Liver (tissue), 2 donors: ENCODE results near the gene NDFIP1.

Source experiments
- YY1 ChIP-seq: IDR thresholded peaks from 2 replicates; pipeline ENCODE4 v1.6.1; 2016; ENCODE audit warnings: antibody characterized with exemption, mild to moderate bottlenecking
- TF ChIP-seq, protein P1 (sequence below): fragments of 150-350 bp; IDR thresholded peaks from 2 replicates; pipeline ENCODE4 v1.5.1; 2017; ENCODE audit warnings: improper control_type of control experiment, low read depth, low read length; ENCODE audit not compliant: missing input control
- donor health status: healthy.

DNA sequence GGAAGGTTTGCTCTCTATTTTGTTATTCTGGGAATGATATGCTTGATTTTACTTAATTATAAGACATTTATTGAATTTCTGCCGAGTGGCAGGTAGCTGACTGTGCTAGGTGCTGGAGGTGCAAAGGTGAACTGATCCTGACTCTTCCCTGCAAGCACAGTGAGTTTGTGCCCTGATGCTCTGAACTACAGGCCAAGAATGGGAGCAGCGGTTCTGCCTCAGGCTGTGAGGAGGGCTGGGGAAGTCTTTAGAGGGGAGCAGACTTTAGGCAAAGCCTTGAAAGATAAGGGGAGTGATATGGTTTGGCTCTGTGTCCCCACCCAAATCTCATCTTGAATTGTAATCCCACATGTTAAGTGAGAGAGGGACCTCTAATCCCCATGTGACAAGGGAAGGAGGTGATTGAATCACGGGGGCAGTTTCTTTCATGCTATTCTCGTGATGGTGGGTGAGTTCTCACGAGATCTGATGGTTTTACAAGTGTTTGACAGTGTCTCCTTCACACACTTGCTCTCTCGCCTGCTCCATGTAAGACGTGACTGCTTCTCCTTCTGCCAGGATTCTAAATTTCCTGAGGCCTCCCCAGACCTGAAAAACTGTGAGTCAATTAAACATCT lies 73.1 kb downstream of the NDFIP1 start:
- TF ChIP-seq YY1, result no peak
- TF ChIP-seq, protein P1, sequence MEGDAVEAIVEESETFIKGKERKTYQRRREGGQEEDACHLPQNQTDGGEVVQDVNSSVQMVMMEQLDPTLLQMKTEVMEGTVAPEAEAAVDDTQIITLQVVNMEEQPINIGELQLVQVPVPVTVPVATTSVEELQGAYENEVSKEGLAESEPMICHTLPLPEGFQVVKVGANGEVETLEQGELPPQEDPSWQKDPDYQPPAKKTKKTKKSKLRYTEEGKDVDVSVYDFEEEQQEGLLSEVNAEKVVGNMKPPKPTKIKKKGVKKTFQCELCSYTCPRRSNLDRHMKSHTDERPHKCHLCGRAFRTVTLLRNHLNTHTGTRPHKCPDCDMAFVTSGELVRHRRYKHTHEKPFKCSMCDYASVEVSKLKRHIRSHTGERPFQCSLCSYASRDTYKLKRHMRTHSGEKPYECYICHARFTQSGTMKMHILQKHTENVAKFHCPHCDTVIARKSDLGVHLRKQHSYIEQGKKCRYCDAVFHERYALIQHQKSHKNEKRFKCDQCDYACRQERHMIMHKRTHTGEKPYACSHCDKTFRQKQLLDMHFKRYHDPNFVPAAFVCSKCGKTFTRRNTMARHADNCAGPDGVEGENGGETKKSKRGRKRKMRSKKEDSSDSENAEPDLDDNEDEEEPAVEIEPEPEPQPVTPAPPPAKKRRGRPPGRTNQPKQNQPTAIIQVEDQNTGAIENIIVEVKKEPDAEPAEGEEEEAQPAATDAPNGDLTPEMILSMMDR, result no peak
